Measurements from ENCODE around the gene TTLL9.

DNA sequence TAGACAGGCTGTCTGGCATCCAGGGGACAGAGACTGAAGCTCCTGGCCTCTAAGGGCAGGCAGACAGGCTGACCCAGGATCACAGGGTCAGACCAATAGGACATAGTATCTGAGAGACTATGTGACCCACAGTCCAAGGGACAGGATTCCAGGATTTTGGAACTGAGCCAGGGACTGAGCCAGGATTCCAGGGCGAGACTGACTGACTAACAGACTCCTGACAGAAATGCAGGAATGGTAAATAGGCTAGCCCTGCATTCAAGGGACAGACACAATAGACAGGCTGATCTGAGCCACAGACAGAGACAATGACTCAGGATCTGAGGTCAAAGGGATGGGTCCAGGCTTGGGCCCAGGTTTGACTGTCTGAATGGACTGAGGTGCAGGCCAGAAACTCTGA lies 117.3 kb downstream of the TTLL9 start:
- TF ChIP-seq CTCF (IDR thresholded peaks at IDR 0.05; ENCODE audit: low read depth, low read length, missing input control) (no peak), FOXA1 (IDR thresholded peaks at IDR 0.05) (no peak), JUND (IDR thresholded peaks at IDR 0.05) (no peak), NR2F2 (IDR thresholded peaks at IDR 0.05) (peak; percentile 90), FOXA2 (IDR thresholded peaks at IDR 0.05) (no peak)
- TF ChIP-seq, protein P1, sequence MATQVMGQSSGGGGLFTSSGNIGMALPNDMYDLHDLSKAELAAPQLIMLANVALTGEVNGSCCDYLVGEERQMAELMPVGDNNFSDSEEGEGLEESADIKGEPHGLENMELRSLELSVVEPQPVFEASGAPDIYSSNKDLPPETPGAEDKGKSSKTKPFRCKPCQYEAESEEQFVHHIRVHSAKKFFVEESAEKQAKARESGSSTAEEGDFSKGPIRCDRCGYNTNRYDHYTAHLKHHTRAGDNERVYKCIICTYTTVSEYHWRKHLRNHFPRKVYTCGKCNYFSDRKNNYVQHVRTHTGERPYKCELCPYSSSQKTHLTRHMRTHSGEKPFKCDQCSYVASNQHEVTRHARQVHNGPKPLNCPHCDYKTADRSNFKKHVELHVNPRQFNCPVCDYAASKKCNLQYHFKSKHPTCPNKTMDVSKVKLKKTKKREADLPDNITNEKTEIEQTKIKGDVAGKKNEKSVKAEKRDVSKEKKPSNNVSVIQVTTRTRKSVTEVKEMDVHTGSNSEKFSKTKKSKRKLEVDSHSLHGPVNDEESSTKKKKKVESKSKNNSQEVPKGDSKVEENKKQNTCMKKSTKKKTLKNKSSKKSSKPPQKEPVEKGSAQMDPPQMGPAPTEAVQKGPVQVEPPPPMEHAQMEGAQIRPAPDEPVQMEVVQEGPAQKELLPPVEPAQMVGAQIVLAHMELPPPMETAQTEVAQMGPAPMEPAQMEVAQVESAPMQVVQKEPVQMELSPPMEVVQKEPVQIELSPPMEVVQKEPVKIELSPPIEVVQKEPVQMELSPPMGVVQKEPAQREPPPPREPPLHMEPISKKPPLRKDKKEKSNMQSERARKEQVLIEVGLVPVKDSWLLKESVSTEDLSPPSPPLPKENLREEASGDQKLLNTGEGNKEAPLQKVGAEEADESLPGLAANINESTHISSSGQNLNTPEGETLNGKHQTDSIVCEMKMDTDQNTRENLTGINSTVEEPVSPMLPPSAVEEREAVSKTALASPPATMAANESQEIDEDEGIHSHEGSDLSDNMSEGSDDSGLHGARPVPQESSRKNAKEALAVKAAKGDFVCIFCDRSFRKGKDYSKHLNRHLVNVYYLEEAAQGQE (IDR thresholded peaks at IDR 0.05): no peak
- TF ChIP-seq, protein P2, sequence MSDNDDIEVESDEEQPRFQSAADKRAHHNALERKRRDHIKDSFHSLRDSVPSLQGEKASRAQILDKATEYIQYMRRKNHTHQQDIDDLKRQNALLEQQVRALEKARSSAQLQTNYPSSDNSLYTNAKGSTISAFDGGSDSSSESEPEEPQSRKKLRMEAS (IDR thresholded peaks at IDR 0.05): no peak
